ENCODE results near the gene PAPPA.

GRCh38 chr9:116190637-116191396, 37.2 kb downstream of the PAPPA start:
- TF ChIP-seq CTCF (conservative IDR thresholded peaks at IDR 0.05) (no peak), EZH2 (IDR thresholded peaks at IDR 0.05; ENCODE audit: low read depth) (no peak)

Data from PC-9 (cell line).